Endometrium (tissue), 2 donors: ENCODE data around the gene PPP1R14B.
A peak's percentile ranks its signal among the peaks of the same experiment; 100 is the strongest.

Experiments
- FAIRE-seq: peaks from 2 replicates; lab custom pipeline; 2012; peaks lifted over from hg19 to GRCh38; lab: Jason Lieb, UNC
- donor health status: control.
- donor health status: control.

PPP1R14B gene

GRCh38 chr11:64245401-64245796, 1.3 kb downstream of the PPP1R14B start:
- FAIRE-seq: no peak

- FAIRE-seq: no peak
Observed at GRCh38 chr11:64244966-64245365, 1.8 kb downstream of the PPP1R14B start.

GRCh38 chr11:64244107-64244506, 2.6 kb downstream of the PPP1R14B start:
- no peak for FAIRE-seq

GRCh38 chr11:64243236-64243854, 3.4 kb downstream of the PPP1R14B start:
- no peak for FAIRE-seq

- peak; percentile 46 for FAIRE-seq
Observed at GRCh38 chr11:64241491-64242374, 5.0 kb downstream of the PPP1R14B start.

GRCh38 chr11:64241241-64241490, 5.6 kb downstream of the PPP1R14B start:
- no peak for FAIRE-seq

GRCh38 chr11:64240435-64241240, 6.1 kb downstream of the PPP1R14B start, which contains the start of gene FKBP2:
FKBP2 (plus strand) TSS chr11:64241095; CDS start chr11:64242388, 1,293 bp downstream.
- FAIRE-seq: no peak

GRCh38 chr11:64239662-64240434, 6.9 kb downstream of the PPP1R14B start:
- no peak for FAIRE-seq

GRCh38 chr11:64238999-64239398, 7.7 kb downstream of the PPP1R14B start:
- no peak for FAIRE-seq

- no peak for FAIRE-seq
Observed at GRCh38 chr11:64238076-64238475, 8.7 kb downstream of the PPP1R14B start.

GRCh38 chr11:64237484-64237951, 9.2 kb downstream of the PPP1R14B start:
- FAIRE-seq: no peak

GRCh38 chr11:64235437-64236161, 11.1 kb downstream of the PPP1R14B start:
- no peak for FAIRE-seq

- no peak for FAIRE-seq
Observed at GRCh38 chr11:64234647-64235379, 11.9 kb downstream of the PPP1R14B start.

GRCh38 chr11:64233913-64234586, 12.7 kb downstream of the PPP1R14B start, which contains the start of gene VEGFB:
VEGFB (plus strand) TSS chr11:64234584; CDS start chr11:64234834, 250 bp downstream.
- FAIRE-seq: no peak

GRCh38 chr11:64232967-64233315, 13.8 kb downstream of the PPP1R14B start:
- no peak for FAIRE-seq

- no peak for FAIRE-seq
Observed at GRCh38 chr11:64232182-64232966, 14.4 kb downstream of the PPP1R14B start.

GRCh38 chr11:64231546-64231945, 15.2 kb downstream of the PPP1R14B start:
- no peak for FAIRE-seq

- no peak for FAIRE-seq
Observed at GRCh38 chr11:64230985-64231365, 15.8 kb downstream of the PPP1R14B start.
